HG03565 (cell line): ENCODE results near the gene SMOC2.

ENCODE experiments used
- ATAC-seq: cut with Tn5 transposase; IDR thresholded peaks from one replicate; pipeline ENCODE4 v1.9.1; 2021; ENCODE audit warnings: mild to moderate bottlenecking, moderate library complexity; ENCODE audit not compliant: unreplicated experiment

Gene SMOC2, protein sequence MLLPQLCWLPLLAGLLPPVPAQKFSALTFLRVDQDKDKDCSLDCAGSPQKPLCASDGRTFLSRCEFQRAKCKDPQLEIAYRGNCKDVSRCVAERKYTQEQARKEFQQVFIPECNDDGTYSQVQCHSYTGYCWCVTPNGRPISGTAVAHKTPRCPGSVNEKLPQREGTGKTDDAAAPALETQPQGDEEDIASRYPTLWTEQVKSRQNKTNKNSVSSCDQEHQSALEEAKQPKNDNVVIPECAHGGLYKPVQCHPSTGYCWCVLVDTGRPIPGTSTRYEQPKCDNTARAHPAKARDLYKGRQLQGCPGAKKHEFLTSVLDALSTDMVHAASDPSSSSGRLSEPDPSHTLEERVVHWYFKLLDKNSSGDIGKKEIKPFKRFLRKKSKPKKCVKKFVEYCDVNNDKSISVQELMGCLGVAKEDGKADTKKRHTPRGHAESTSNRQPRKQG

GRCh38 chr6:168440520-168441433, at the start of gene SMOC2:
Gene SMOC2, plus strand, starts transcription at chr6:168441184. Its CDS starts 187 bp downstream, at chr6:168441371.
- no peak for ATAC-seq

DNA sequence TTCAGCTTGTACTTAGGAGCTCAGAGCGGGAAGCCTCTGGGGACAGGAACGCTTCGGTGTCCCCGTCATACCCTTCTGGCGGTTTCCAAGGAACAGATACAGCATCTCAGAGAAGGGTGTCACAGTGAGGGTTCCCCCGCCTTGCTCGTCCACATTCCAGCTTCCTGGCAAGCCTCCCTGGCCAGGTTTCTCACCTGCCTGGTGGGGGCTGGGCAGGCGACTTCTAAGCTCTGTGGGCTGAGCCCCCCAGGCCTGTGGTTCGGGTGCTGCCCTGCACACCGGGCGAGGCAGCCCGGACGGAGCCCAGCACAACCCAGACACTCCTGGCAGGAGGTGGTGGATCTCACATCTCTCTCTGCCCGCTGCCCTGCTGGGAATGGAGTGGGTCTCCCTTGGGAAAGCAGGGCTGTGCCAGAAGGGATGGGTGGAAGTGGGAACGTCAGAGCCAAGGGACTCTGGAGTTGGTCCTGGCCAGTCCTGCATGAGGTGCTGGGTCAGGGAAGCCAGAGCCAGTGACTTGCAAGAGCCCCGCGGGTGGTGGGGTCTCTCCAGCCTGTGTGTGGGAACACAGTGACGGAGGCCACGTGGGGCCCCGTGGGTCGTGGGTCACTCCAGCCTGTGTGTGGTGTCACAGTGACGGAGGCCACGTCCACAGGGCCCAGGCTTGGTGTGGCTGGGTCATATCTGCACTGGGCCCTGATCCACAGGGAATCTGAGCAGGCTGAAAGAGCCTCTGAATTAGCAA, 47.7 kb upstream of the SMOC2 start:
- no peak for ATAC-seq

DNA sequence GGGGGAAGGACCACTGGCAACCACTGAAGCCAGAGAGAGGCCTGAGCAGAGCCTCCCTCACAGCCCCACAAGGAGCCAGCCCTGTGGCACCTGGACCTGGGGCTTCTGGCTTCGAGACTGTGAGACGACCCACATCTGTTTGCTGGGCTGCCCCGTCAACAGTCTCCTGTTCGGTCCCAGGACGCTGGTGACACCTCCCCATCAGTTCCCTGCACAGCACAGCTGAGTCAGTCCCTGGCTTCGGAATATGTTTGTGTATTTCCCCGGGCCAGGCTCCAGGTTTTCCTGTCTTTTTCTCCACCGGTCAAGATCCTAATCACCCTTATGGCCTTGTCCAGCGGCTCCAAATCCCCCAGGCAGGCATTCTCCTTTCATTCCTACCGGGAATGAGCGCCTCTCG, 46.4 kb upstream of the SMOC2 start:
- no peak for ATAC-seq

DNA sequence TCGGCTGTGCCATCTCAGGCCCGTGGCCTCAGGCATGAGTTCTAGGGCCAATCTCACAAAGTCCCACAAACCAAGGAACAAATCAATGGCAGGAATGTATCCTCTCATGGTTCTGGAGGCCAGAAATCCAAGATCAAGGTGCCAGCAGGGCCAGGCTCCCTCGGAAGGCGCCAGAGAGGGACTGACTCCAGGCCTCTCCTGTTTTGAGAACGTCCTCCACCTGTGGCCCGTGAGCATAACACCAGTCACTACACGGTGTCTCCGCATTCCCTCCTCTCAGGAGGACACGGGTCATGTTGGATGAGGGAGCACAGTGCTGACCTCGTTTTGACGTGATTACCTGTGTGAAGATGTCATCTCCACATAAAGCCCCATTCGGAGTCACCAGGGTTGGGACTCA, 45.0 kb upstream of the SMOC2 start:
- ATAC-seq: no peak

- no peak for ATAC-seq
Measured at GRCh38 chr6:168396561-168396960, 44.4 kb upstream of the SMOC2 start.

DNA sequence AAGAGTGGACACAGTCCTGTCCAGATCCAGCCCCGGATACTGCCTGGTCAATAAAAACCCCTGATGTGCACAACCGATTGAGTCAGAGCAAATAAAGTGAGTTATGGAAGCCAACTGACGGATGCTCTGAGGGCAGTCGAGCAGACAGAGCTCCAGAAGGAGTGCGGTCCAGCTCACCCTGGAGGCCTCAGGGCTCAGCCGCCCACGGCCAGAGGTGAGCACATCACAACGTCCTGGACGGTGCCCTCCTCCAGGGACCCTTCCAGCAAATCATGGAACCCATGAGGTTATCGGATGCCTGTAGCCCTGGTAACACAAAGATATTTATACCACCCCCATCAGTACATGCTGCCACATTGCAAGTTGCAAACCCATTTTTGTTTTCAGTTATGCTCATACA, 44.0 kb upstream of the SMOC2 start:
- ATAC-seq: no peak

DNA sequence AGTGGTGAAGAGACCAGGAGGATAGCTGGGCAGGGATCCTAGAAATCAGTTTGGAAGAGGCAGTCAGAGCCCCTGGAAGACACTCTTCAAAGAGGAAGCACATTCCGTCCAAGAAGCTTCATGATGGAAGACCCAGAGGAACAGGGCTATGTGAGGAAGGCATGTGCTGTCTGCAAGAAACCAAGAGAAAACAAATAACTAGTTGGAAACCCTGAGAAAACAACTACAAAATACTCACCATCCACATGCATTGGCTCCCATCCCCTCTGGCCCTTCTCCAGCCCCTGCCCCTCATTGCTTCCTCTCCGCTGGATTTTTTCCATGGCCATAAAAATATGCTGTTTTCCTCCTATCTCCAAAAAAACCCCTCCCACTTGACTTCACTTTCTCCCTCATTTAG, 40.9 kb upstream of the SMOC2 start:
- no peak for ATAC-seq

DNA sequence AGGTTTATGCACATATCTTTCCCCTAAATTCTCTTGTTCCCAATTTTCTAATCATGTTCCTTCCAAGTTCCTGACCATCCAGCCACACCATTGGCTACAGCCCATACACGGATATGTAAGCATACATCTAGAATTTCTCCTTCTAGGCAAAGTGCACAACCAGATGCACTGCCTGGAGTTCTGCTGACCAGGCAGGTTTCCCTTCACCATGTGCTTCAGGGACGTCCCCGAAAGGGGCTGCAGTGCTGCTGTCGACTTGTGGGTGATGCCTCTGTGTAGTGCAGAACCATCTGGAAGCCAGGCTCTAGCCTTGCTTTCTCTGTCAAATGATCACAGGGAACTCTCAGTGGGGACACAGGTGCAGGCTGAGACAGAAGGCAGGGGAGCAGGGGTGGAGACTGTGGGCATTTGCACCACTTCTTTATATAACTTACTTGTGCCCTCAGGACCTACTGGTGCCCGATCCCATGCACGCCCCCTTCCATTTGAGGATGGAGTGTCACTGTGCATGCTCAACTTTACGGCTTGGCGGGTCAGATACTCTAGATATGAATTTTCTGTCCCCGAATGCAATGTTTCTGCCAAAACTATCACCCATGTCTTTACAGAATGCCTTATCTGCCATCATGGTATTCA, 37.5 kb upstream of the SMOC2 start:
- no peak for ATAC-seq

- ATAC-seq: no peak
Measured at GRCh38 chr6:168404560-168404959, 36.4 kb upstream of the SMOC2 start.

DNA sequence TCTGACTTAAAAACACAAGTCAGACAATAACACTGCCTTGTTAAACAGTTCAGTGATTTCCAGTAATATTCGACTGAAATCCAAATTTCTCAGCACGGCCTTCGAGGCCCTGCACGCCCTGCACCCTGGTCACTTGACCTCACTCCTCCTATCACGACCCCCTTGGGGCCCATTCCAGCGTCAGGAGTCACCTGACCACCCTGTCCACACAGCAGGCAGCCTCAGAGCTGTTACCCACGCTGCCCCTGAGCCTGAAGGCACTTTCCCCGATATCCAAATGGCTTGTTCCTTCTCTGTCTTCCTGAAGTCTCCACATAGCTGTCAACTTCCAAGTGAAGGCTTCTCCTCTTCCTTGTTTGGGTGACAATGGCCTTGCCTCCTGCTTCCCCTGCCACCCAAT, 33.1 kb upstream of the SMOC2 start:
- ATAC-seq: no peak

- ATAC-seq: no peak
Measured at GRCh38 chr6:168408504-168409136, 32.4 kb upstream of the SMOC2 start.

DNA sequence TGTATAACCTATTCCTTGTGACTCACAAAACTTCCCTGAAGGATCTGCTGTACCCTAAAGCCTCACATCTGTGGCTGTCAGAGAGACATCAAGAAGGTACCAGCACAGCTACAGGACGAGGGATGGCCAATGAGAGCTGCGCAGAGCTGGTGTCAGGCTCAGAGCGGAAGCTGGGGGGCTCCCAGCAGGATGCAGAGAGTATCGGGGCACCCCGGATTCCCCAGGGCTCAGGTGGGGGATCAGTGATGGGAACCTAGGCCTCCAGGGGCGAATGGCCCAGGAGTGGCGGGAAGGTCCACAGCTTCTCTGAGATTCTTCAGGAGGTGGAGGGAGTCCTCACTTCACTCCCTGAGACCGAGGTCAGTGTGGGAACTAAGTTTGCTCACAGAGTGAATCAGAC, 30.9 kb upstream of the SMOC2 start:
- ATAC-seq: no peak

- ATAC-seq: no peak
Measured at GRCh38 chr6:168410554-168411011, 30.4 kb upstream of the SMOC2 start.

DNA sequence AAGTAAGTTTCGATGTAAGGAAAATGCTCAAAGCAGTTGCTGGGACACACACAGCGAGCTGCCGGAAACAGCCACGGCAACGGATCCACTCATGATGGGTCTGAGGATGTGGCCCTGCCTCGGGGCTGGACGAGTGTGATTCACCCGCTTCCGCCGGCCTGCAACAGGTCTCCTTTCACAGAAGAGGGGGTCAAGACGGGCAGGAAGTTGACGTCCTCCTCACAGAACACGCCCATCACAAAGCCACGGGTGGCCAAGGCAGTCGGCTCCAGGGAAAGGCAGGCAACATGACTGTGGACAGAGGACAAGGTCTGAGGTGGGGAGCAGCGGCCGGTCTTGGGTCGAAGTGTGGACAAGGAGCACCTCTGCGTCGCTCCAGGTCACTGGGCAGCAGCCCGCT, 29.9 kb upstream of the SMOC2 start:
- ATAC-seq: no peak

DNA sequence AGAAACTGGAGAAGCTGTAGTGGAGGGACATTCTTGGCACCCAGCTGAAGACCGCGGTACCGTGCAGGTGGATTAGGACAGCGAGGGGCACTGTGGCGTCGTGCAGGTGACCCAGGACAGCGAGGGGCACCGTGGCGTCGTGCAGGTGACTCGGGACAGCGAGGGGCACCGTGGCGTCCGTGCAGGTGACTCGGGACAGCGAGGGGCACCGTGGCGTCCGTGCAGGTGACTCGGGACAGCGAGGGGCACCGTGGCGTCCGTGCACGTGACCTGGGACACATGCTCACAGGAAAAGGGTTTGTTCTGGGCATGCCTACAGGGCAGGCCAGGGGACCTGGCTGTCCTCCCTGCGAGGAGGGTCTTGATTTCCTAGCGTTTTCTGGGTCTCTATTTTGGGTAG, 29.2 kb upstream of the SMOC2 start:
- ATAC-seq: no peak

GRCh38 chr6:168412456-168412855, 28.5 kb upstream of the SMOC2 start:
- no peak for ATAC-seq

GRCh38 chr6:168413018-168413720, 27.8 kb upstream of the SMOC2 start:
- ATAC-seq: no peak

DNA sequence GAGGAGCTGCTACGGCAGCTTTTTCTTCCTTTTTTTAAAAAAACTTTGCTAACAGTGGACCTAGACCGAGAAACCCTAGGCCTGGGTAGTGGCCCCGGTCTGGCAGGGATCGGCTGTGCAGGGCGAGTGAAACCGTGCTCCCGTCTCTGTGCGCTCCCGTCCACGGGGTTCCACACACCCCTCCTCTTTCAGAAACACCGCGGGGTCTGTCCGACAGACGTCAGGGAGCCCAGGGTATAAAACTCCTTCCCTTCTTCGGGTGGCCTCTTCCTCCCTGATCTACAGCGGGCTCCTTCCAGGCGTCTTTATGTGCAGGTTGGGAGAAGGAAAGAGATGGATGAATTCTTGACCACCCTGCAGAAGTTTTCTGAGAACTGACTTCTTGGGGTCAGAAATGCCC, 27.1 kb upstream of the SMOC2 start:
- no peak for ATAC-seq

DNA sequence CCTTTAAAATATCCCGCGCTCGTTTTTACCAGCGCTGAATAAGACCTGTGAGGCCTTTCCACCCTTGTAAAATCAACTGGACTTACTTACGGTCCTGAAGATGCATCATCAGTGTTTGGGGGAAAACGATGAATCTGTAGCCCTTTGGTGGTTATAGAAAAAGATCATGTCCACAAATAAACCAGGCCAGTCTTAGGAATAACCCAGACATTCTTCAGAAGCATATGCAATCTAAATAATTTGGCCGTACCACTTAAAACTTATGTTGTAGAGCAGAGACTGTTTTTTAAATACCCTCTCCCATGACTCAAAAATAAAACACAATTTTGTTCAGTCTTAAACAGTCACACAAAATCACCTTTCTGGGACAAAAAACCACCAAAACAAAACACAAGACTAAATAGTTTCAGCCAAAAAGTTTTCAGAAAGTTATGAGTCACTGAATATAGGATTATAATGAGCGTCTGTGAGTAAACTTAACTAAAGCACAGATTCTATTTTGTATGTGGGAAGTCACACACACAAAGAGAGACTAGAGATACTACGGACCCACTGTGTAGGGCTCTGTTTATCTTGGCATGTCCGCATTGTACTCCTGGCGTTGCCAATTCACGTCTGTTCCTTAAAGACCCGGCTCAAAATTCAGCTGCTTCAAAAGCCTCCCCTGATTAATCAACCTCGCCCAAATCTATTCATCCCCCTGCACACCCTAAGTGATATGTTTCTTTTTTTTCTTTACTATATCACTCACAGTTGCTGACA, 26.5 kb upstream of the SMOC2 start:
- ATAC-seq: no peak
